ENCODE data around the gene ABAT. TPM values are rescaled to one million over a fixed set of nuclear protein-coding genes. Genes with fewer than 3 reads are reported as not detected.

ABAT gene
- total RNA-seq, 4 donors from 2014 or later, result 0.55 to 1.9 (median 0.92) TPM

DNA sequence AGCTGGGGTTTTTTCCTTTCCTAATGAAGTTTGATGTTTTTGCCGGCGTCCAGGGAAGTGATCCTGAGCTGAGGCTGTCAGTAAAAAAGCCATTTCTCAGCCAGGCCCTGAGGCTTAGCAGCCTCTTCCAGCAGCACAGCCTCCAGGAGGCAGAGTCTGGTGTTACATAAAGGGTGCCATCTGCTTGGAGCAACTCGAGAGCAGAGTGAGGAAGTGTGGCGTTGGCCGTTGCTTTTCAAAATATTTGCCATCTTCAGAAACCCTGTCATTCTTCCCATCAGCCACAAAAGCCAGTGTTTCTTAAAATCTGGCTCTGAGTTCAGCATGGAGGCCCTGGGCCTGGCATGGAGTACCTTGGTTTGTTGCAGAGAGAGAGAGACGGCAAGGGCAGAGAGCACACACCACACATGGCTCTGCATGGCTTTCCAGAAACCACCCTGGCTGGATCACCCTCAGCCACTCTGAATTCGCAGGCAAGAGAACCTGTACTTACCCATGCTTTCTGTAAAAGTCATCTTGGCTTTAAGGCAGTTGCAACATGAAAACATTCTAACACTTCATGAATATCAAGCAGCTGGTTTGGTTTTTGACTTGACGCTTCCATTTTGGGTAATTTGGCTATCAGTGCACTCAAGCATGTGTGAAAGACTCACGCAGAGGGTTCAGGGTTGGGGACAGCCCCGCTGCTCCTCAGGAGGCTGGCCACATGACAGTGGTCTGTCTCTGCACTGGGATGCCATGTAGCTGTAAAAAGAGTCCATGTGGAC lies 144.3 kb downstream of the ABAT start:
- Histone ChIP-seq H3K27me3 (no peaks in the 10 kb centered on the region), H3K4me3 (no peak overlapping the region), H3K4me1 (no peaks in the 10 kb centered on the region), H3K27ac (no peak overlapping the region), H3K9me3 (no peaks in the 10 kb centered on the region), H3K36me3 (peaks cover 0 to 30% of the 10 kb centered on the region in 2 donors)
- intact Hi-C loops (cut with DNase I; ENCODE audit: low total_unique reads) (no loop called here), in situ Hi-C loops (cut with MboI; ENCODE audit: low sequenced_read_pairs in 4 of 4) (loop anchor here in 1 of 4 donors (25.0 kb wide), 1 partner anchor 156 kb away; the partner anchor contains the start of gene ABAT)
- no peak for TF ChIP-seq POLR2A (IDR thresholded peaks at IDR 0.05)
- TF ChIP-seq, protein P1, sequence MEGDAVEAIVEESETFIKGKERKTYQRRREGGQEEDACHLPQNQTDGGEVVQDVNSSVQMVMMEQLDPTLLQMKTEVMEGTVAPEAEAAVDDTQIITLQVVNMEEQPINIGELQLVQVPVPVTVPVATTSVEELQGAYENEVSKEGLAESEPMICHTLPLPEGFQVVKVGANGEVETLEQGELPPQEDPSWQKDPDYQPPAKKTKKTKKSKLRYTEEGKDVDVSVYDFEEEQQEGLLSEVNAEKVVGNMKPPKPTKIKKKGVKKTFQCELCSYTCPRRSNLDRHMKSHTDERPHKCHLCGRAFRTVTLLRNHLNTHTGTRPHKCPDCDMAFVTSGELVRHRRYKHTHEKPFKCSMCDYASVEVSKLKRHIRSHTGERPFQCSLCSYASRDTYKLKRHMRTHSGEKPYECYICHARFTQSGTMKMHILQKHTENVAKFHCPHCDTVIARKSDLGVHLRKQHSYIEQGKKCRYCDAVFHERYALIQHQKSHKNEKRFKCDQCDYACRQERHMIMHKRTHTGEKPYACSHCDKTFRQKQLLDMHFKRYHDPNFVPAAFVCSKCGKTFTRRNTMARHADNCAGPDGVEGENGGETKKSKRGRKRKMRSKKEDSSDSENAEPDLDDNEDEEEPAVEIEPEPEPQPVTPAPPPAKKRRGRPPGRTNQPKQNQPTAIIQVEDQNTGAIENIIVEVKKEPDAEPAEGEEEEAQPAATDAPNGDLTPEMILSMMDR (IDR thresholded peaks at IDR 0.05 in 4 of 5, conservative IDR thresholded peaks at IDR 0.05 in 1 of 5), result no peak
- ATAC-seq (no peak), DNase-seq (no peak)

DNA sequence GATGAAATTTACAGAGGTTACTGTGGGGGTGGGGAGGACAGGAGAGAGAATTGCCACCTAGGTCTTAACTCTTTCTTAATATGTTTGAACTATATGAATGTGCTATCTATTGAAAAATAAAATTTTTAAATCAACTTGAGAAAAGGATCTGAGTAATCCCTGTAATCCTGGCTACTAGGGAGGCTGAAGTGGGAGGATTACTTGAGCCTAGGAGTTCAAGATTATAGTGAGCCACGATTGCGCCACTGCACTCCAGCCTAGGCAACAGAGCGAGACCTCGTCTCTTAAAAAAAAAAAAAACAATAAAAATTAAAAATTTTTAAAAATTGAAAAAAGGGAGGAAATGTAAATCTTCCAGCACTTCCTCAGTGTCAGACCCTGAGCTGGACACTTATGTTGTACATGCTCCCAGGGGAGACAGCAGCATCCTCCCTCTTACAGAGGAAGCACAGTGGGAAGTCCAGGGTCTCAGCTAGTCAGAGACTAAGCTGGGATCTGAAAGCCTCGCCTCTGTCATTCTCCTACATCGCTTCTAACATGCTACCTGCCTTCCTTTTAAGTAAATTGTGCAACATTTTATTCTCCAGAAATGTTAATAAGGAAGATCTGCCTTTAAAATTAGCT lies 145.1 kb downstream of the ABAT start:
- no peaks in the 10 kb centered on the region for H3K9me3 ChIP-seq
- H3K27me3 ChIP-seq, result no peaks in the 10 kb centered on the region
- H3K4me3 ChIP-seq, result no peak overlapping the region
- H3K36me3 ChIP-seq, result peaks cover 0 to 28% of the 10 kb centered on the region in 2 donors
- intact Hi-C loops (cut with DNase I; ENCODE audit: low total_unique reads) (loop anchor here (5.0 kb wide), 2 partner anchors 47 to 53 kb away; no protein-coding TSS in a partner anchor), in situ Hi-C loops (cut with MboI; ENCODE audit: low sequenced_read_pairs in 4 of 4) (loop anchor here in 1 of 4 donors (25.0 kb wide), 1 partner anchor 157 kb away; the partner anchor contains the start of gene ABAT)
- H3K27ac ChIP-seq, result no peak overlapping the region
- ATAC-seq (no peak), DNase-seq (no peak)
- TF ChIP-seq, protein P1 (IDR thresholded peaks at IDR 0.05 in 4 of 5, conservative IDR thresholded peaks at IDR 0.05 in 1 of 5), result no peak
- no peak for TF ChIP-seq POLR2A (IDR thresholded peaks at IDR 0.05)
- H3K4me1 ChIP-seq, result no peaks in the 10 kb centered on the region

DNA sequence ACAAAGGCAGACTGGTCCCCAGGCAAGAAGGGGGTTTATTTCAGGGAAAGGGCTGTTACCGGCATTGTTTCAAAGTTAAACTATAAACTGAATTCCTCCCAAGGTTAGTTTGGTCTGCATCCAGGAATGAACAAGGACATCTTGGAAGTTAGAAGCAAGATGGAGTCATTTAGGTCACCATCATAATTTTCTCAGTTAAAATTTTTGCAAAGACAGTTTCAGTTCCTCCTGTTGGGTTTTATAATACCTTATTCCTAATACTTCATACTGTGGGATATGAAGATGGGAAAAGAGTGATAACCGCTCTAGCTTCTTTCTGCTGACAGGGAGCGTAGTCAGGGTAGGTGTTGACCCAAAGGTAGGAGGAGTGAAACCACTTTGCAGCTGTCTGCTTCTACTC lies 148.0 kb downstream of the ABAT start:
- Histone ChIP-seq H3K27ac (no peak overlapping the region), H3K4me1 (no peaks in the 10 kb centered on the region), H3K4me3 (no peak overlapping the region), H3K27me3 (no peaks in the 10 kb centered on the region), H3K36me3 (peaks cover 0 to 13% of the 10 kb centered on the region in 2 donors), H3K9me3 (no peaks in the 10 kb centered on the region)
- intact Hi-C loops (cut with DNase I; ENCODE audit: low total_unique reads) (loop anchor here (5.0 kb wide), 2 partner anchors 50 kb away; no protein-coding TSS in a partner anchor), in situ Hi-C loops (cut with MboI; ENCODE audit: low sequenced_read_pairs in 4 of 4) (loop anchor here in 1 of 4 donors (25.0 kb wide), 1 partner anchor 160 kb away; the partner anchor contains the start of gene ABAT)
- TF ChIP-seq, protein P1 (IDR thresholded peaks at IDR 0.05 in 4 of 5, conservative IDR thresholded peaks at IDR 0.05 in 1 of 5), result no peak
- TF ChIP-seq POLR2A (IDR thresholded peaks at IDR 0.05), result no peak
- DNase-seq (no peak), ATAC-seq (no peak)

DNA sequence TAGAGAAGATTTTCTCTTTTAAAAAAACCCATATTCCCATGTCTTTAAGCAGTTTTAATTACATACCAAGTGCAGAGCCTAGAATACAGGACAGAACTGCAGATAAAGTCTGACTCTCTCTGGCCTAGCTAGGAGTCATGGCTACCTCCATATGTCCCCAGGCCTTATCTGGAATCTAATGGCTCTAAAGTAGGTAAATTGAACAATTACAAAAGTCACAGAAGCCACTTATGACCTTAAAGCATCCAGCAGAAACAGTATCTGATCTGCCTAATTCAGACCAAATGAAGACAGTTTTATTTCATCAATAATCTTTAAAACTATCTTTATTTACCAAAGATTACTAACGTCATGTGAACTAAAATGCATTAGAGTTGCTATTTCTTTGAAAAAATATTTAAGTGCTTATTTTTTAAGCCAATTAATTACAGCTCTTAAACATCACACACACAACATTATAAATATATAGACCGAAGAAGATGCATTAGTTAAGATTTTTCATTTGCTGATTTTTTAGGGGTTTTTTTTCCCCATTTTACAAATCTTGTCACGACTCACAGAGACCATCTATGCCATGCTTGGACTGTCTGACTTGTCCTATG lies 152.0 kb downstream of the ABAT start:
- H3K27ac ChIP-seq, result no peak overlapping the region
- TF ChIP-seq, protein P1 (IDR thresholded peaks at IDR 0.05 in 4 of 5, conservative IDR thresholded peaks at IDR 0.05 in 1 of 5), result no peak
- no peak for TF ChIP-seq POLR2A (IDR thresholded peaks at IDR 0.05)
- no peaks in the 10 kb centered on the region for H3K9me3 ChIP-seq
- in situ Hi-C loops (cut with MboI; ENCODE audit: low sequenced_read_pairs in 4 of 4) (no loop called here), intact Hi-C loops (cut with DNase I; ENCODE audit: low total_unique reads) (no loop called here)
- ATAC-seq (no peak), DNase-seq (no peak)
- H3K4me1 ChIP-seq, result no peaks in the 10 kb centered on the region
- H3K36me3 ChIP-seq, result peaks cover 0 to 28% of the 10 kb centered on the region in 2 donors
- H3K27me3 ChIP-seq, result no peaks in the 10 kb centered on the region
- no peak overlapping the region for H3K4me3 ChIP-seq

Measured in gastrocnemius medialis (tissue), 4 donors.